HG03196 (cell line): ENCODE results near the gene TTC28.

Experiments
- ATAC-seq: cut with Tn5 transposase; IDR thresholded peaks from one replicate; pipeline ENCODE4 v1.9.1; 2021; ENCODE audit not compliant: unreplicated experiment

The TTC28 gene

GRCh38 chr22:28151151-28151816 is 528.4 kb downstream of the TTC28 start:
- no peak for ATAC-seq

DNA sequence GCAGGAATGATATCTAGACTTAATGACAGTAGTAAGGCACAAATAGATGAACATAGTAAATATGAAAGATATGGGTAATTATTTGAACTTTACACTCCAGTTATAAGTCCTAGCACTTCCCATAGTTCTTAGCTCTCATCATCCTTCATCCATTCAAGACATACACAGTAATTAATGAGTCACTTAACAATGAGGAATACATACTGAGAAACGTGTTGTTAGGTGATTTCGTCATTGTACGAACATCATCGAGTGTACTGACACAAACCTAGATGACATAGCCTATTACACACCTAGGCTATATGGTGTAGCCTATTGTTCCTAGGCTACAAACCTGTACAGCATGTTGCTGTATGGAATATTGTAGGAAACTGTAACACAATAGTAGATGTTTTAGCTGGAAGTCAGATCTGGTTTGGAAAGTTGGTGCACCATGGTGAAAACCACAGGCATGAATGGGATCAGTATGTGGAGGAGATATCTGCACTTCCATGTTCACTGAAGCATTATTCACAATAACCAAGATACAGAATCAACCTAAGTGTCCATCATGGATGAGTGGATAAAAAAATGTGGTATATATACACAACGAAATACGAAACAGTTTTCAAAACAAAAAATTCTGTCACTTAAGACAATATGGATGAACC is 530.7 kb downstream of the TTC28 start:
- ATAC-seq = no peak

- no peak for ATAC-seq
Observed at GRCh38 chr22:28147401-28147800, 532.2 kb downstream of the TTC28 start.

GRCh38 chr22:28146401-28147314 is 533.0 kb downstream of the TTC28 start:
- ATAC-seq = no peak

GRCh38 chr22:28143961-28144745 is 535.5 kb downstream of the TTC28 start:
- ATAC-seq = no peak

DNA sequence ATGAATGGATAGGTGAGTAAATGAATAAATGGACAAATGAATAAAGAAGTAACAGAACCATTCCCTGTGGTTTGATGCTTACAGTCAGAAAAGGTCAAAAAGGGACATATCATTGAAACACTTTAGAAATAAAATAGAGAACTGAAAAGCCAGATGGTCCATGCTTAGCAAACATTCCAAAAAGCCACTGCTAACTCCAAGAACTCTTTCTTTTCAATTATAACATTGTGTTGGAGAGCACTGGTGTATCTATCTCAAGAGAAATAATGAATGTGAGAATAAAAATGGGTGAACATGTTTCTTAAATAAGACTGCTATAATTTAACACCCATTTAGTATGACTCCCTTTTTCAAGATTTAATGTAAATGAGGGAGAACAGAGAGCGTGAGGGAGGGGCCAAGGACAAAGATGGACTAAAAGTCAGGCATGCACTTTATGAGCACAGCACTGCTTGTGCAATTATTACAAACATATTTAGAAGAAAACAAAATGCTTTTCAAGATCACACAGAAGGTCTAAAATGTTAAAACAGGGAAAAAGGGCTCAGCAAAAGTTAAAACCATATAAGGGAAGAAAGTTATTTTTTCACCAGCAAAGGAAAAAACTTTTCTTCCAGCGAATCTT is 536.3 kb downstream of the TTC28 start:
- ATAC-seq = no peak

GRCh38 chr22:28142361-28142961 is 537.2 kb downstream of the TTC28 start:
- no peak for ATAC-seq

DNA sequence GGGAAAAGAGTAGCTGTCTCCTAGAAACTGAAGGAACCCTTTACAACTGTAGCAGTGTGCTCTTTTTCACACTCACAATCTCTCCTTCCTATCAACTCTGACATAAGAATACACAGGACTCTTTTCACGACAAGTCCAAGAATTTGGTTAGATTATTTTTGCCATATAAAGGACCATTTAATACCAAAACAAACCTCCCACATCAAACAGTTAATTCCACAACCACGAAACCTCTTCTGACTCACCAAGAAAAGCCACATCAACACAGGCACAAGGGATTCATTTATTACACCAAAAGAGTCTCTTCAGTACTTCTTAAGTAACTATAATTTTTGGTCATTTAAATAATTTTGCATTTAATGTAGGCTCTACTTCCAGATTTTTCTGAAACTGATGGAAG is 538.0 kb downstream of the TTC28 start:
- no peak for ATAC-seq

DNA sequence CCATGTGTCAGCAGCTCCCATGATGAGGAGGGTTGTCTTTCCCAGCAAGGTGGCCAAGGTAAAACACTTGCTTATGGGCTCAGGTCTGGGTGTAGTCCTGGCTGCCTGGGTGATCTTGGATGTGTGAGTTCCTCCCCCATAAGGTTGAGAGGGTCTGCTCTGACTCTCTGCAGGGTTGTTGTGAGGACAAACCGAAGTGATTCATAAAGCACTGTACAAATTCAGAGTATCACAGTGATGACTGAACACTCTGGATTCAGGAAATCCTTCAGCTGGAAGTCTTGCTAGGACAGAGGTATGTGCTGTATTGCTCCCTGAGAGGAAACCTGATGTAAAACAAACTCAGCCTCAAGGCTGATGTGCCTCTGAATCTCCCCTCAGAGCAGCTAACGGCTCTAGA is 539.7 kb downstream of the TTC28 start:
- ATAC-seq = no peak

DNA sequence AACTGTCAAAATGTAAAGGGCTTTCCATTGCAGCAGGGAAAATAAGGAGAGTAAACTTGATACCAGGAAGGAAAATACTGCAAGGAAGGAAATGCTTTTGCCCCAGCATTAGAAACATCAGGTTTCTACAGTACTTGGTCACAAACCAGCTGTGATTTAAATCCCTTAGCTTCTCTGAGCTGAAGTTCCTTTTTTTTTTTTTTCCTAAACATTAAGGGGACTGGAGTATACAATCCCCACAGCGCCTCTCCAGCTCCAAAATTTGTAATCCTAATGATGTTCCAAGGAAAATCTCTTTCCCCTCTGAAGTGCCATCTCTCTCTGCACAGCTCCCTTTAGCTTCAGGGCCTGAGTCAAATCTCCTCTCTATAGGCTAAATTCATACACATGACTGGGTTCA is 540.1 kb downstream of the TTC28 start:
- ATAC-seq = no peak

GRCh38 chr22:28137036-28137435 is 542.6 kb downstream of the TTC28 start:
- ATAC-seq = no peak

DNA sequence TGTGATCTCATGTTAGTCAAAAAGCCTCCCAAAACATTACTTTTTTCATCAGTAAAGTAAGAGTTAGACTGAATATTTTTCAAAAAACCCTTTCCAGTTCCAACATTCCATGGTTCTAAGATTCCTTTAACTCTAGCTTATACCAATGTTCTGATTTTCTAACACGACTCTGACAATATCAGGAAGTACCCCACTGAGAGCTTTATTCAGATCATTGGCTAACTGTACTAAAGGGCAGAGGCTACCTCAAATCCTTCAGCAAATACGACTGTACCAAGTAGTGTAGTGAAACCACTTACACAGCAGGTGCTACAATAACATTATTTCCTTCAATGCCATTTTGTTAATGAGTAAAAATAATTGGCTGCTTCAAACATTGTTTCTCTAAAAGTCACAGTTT is 547.2 kb downstream of the TTC28 start:
- no peak for ATAC-seq

GRCh38 chr22:28129319-28129962 is 550.2 kb downstream of the TTC28 start:
- ATAC-seq = no peak

- ATAC-seq = no peak
Observed at GRCh38 chr22:28128827-28129226, 550.8 kb downstream of the TTC28 start.

GRCh38 chr22:28125799-28126198 is 553.8 kb downstream of the TTC28 start:
- no peak for ATAC-seq

- no peak for ATAC-seq
Observed at GRCh38 chr22:28123989-28124766, 555.5 kb downstream of the TTC28 start.

- ATAC-seq = no peak
Observed at GRCh38 chr22:28120691-28121592, 558.7 kb downstream of the TTC28 start.
